ENCODE results near the gene METTL3. TPM values are rescaled to one million over a fixed set of nuclear protein-coding genes. Genes with fewer than 3 reads are reported as not detected.

The METTL3 gene
- total and polyA plus RNA-seq, 2 experiments from 2014 or later = 28.6 to 44.5 TPM

DNA sequence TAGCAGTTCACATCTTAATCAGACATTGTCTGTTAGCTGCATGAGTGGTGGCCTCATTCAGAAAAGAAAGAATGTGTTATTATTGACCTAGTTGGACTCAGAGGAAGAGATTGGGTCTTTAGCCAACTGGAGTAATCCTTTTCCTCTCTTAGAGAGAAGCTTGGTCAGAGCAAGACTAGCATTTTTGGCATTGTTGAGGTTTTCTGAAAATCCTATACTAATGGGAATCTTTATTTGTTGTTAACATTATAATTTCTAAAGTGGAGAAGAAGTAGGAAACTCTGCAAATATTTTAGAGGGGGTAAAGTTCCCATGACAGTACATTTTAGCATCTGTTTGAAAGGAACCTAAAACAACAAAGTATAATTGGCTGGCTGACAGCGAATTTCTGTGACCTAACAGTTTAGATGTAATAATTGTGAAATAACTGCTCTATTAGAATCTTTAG is 24.5 kb downstream of the METTL3 start:
- Histone ChIP-seq H3K9me2 (ENCODE audit: insufficient read depth) (no peaks in the 10 kb centered on the region), H3K27ac (peak overlapping the region; percentile 63), H3F3A (ENCODE audit: insufficient read depth) (peaks cover 22% of the 10 kb centered on the region), H3K27me3 (replicated peaks; ENCODE audit: insufficient read depth) (no peaks in the 10 kb centered on the region), H3K4me1 (ENCODE audit: insufficient read depth) (peaks cover 17% of the 10 kb centered on the region), H3K79me2 (ENCODE audit: insufficient read depth) (peaks cover 59% of the 10 kb centered on the region), H3K9ac (peak overlapping the region; percentile 26), H3K4me3 (no peak overlapping the region), H3K36me3 (ENCODE audit: low read depth) (peaks cover 38% of the 10 kb centered on the region), H2AFZ (no peak overlapping the region), H4K20me1 (ENCODE audit: insufficient read depth) (peaks cover 7% of the 10 kb centered on the region; the same call in 1 of the 2 replicates), H3K9me3 (ENCODE audit: low read depth) (no peaks in the 10 kb centered on the region), H3K4me2 (ENCODE audit: unreplicated experiment) (peak overlapping the region; percentile 37)
- WGBS, 2 experiments (ENCODE audit: low coverage in 1 of 2, low lambda C conversion rate in 2 of 2, missing lambda C conversion rate in 2 of 2) = 90 to 100% methylated on average over 1 of the region's 1 CpG
- in situ Hi-C loops (cut with MboI) = no loop called here
- no peak for TF ChIP-seq EZH2 (IDR thresholded peaks at IDR 0.05; ENCODE audit: insufficient read depth, poor library complexity, severe bottlenecking)
- TF ChIP-seq EZH2phosphoT487 (IDR thresholded peaks at IDR 0.05; ENCODE audit: insufficient read depth, low read depth) = no peak
- peak; percentile 88 for DNase-seq

- Histone ChIP-seq H3K4me2 (ENCODE audit: unreplicated experiment) (peak within 1 kb of the TSS; percentile 86), H3K4me3 (peak within 1 kb of the TSS; percentile 90), H3K36me3 (ENCODE audit: low read depth) (peaks cover 8% of the 10 kb centered on the region), H3K27me3 (replicated peaks; ENCODE audit: insufficient read depth) (no peaks in the 10 kb centered on the region), H2AFZ (peak within 1 kb of the TSS; percentile 80), H3K27ac (peak within 1 kb of the TSS; percentile 72), H3K9me3 (ENCODE audit: low read depth) (no peaks in the 10 kb centered on the region), H3K4me1 (ENCODE audit: insufficient read depth) (peaks cover 17% of the 10 kb centered on the region), H3K9ac (peak within 1 kb of the TSS; percentile 94), H3K9me2 (ENCODE audit: insufficient read depth) (no peaks in the 10 kb centered on the region), H3K79me2 (ENCODE audit: insufficient read depth) (peaks cover 82% of the 10 kb centered on the region), H4K20me1 (ENCODE audit: insufficient read depth) (no peaks in the 10 kb centered on the region), H3F3A (ENCODE audit: insufficient read depth) (no peaks in the 10 kb centered on the region)
- in situ Hi-C loops (cut with MboI) = no loop called here
- no peak for TF ChIP-seq EZH2 (IDR thresholded peaks at IDR 0.05; ENCODE audit: insufficient read depth, poor library complexity, severe bottlenecking)
- no peak for TF ChIP-seq EZH2phosphoT487 (IDR thresholded peaks at IDR 0.05; ENCODE audit: insufficient read depth, low read depth)
- WGBS, 2 experiments (ENCODE audit: low coverage in 1 of 2, low lambda C conversion rate in 2 of 2, missing lambda C conversion rate in 2 of 2) = 1% methylated on average over 41 to 49 of the region's 49 CpGs
- DNase-seq = peak; percentile 99
Measured at GRCh38 chr14:21476925-21477681, 34.0 kb downstream of the METTL3 start, which contains the start of the genes RAB2B and TOX4. Gene RAB2B (minus strand): TSS chr14:21476959. CDS start chr14:21476872, 87 bp downstream. Gene TOX4 (plus strand): TSS chr14:21477195. CDS start chr14:21477279, 84 bp downstream.

GRCh38 chr14:21476523-21476924 is 34.6 kb downstream of the METTL3 start:
- in situ Hi-C loops (cut with MboI) = no loop called here
- H3K36me3 ChIP-seq (ENCODE audit: low read depth) = peaks cover 8% of the 10 kb centered on the region
- TF ChIP-seq EZH2phosphoT487 (IDR thresholded peaks at IDR 0.05; ENCODE audit: insufficient read depth, low read depth) (no peak), EZH2 (IDR thresholded peaks at IDR 0.05; ENCODE audit: insufficient read depth, poor library complexity, severe bottlenecking) (no peak)
- peaks cover 77% of the 10 kb centered on the region for H3K79me2 ChIP-seq (ENCODE audit: insufficient read depth)
- H3K9ac ChIP-seq = peak overlapping the region; percentile 94
- DNase-seq = peak; percentile 84
- no peaks in the 10 kb centered on the region for H3K9me2 ChIP-seq (ENCODE audit: insufficient read depth)
- H3K4me3 ChIP-seq = peak overlapping the region; percentile 90
- H2AFZ ChIP-seq = peak overlapping the region; percentile 80
- H3K4me2 ChIP-seq (ENCODE audit: unreplicated experiment) = peak overlapping the region; percentile 86
- no peaks in the 10 kb centered on the region for H3K9me3 ChIP-seq (ENCODE audit: low read depth)
- peaks cover 17% of the 10 kb centered on the region for H3K4me1 ChIP-seq (ENCODE audit: insufficient read depth)
- peak overlapping the region; percentile 33; the same call in 1 of the 2 replicates for H3K27ac ChIP-seq
- no peaks in the 10 kb centered on the region for H3K27me3 ChIP-seq (replicated peaks; ENCODE audit: insufficient read depth)
- no peaks in the 10 kb centered on the region for H3F3A ChIP-seq (ENCODE audit: insufficient read depth)
- 1 to 3% methylated on average over 18 to 21 of the region's 27 CpGs for WGBS, 2 experiments (ENCODE audit: low coverage in 1 of 2, low lambda C conversion rate in 2 of 2, missing lambda C conversion rate in 2 of 2)
- H4K20me1 ChIP-seq (ENCODE audit: insufficient read depth) = no peaks in the 10 kb centered on the region

DNA sequence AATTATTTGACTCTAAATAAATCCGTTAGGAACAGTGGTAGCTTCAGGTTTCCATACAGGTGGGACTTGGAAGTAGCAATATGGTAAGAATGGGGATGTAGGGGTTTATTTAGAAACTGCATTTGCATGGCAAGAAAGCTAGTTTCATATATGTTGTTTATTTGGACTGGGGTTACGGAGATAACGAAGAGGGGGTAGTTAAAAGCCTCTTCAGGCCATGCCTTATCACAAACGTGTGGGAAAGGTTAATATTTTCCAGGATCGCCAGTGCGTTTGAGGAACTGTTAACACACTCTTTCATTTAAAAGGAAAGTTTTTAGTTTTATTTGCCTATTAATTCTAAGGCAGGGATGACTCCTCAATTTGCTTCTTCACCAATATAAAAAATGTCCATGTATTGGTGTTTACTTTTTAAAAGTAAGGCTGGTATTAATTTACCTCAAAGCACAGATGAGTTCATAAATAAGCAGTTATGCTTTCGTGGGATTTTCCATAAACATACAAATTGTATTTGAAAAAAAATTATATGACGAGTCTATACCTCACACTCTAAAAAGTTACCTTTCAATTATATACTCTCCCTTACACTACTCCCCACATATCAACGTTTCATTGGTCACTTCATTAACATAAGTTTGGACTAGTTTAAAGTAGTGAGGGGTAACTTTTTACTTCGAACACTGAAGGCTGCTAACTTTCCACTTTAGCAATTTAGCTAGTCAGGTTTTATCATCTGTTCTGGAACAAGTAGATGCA is 35.2 kb downstream of the METTL3 start:
- peak overlapping the region; percentile 80 for H2AFZ ChIP-seq
- H3K9ac ChIP-seq = peak overlapping the region; percentile 94
- H3F3A ChIP-seq (ENCODE audit: insufficient read depth) = no peaks in the 10 kb centered on the region
- in situ Hi-C loops (cut with MboI) = no loop called here
- H3K27me3 ChIP-seq (replicated peaks; ENCODE audit: insufficient read depth) = no peaks in the 10 kb centered on the region
- peak overlapping the region; percentile 90 for H3K4me3 ChIP-seq
- peak overlapping the region; percentile 33; the same call in 1 of the 2 replicates for H3K27ac ChIP-seq
- no peaks in the 10 kb centered on the region for H3K9me3 ChIP-seq (ENCODE audit: low read depth)
- no peaks in the 10 kb centered on the region for H4K20me1 ChIP-seq (ENCODE audit: insufficient read depth)
- peaks cover 8% of the 10 kb centered on the region for H3K36me3 ChIP-seq (ENCODE audit: low read depth)
- H3K4me1 ChIP-seq (ENCODE audit: insufficient read depth) = peaks cover 17% of the 10 kb centered on the region
- H3K4me2 ChIP-seq (ENCODE audit: unreplicated experiment) = peak overlapping the region; percentile 86
- DNase-seq = no peak
- TF ChIP-seq EZH2 (IDR thresholded peaks at IDR 0.05; ENCODE audit: insufficient read depth, poor library complexity, severe bottlenecking) (no peak), EZH2phosphoT487 (IDR thresholded peaks at IDR 0.05; ENCODE audit: insufficient read depth, low read depth) (no peak)
- WGBS, 2 experiments (ENCODE audit: low coverage in 1 of 2, low lambda C conversion rate in 2 of 2, missing lambda C conversion rate in 2 of 2) = 52 to 53% methylated on average over 10 of the region's 10 CpGs
- H3K9me2 ChIP-seq (ENCODE audit: insufficient read depth) = no peaks in the 10 kb centered on the region
- H3K79me2 ChIP-seq (ENCODE audit: insufficient read depth) = peaks cover 71% of the 10 kb centered on the region
